Glomerular endothelial cell (primary cell): ENCODE data around the gene ARHGEF17. TPM values are rescaled to one million over a fixed set of nuclear protein-coding genes. Genes with fewer than 3 reads are reported as not detected.

Experiments
- DNase-seq: peaks from one replicate; pipeline ENCODE4 v3.0.0-alpha.2; 2011; ENCODE audit warnings: low read depth, low spot score; ENCODE audit errors: extremely low read depth
- total RNA-seq: library from RNA; depleted of rRNA; stranded (reverse); fragments of >200 nt; gene quantifications from 2 replicates; pipeline ENCODE4 v1.2.3, GENCODE V29; 2015

ARHGEF17 gene
- total RNA-seq, 1 donor from 2014 or later, result 98.5 TPM

- DNase-seq, result no peak
These were observed 83.6 kb downstream of the ARHGEF17 start for GRCh38 chr11:73391665-73392064.

GRCh38 chr11:73392108-73393010 is 84.3 kb downstream of the ARHGEF17 start:
- no peak for DNase-seq

- DNase-seq, result no peak
These were observed 84.9 kb downstream of the ARHGEF17 start for GRCh38 chr11:73393011-73393380.

- no peak for DNase-seq
These were observed 85.7 kb downstream of the ARHGEF17 start for GRCh38 chr11:73393479-73394415.

- no peak for DNase-seq
These were observed 86.6 kb downstream of the ARHGEF17 start for GRCh38 chr11:73394416-73395296.

GRCh38 chr11:73395297-73396208 is 87.5 kb downstream of the ARHGEF17 start:
- DNase-seq, result no peak

GRCh38 chr11:73396251-73396930 is 88.3 kb downstream of the ARHGEF17 start:
- DNase-seq, result no peak

- no peak for DNase-seq
These were observed 88.9 kb downstream of the ARHGEF17 start for GRCh38 chr11:73396985-73397384.

GRCh38 chr11:73397468-73398131 is 89.5 kb downstream of the ARHGEF17 start:
- DNase-seq, result no peak

- no peak for DNase-seq
These were observed 90.1 kb downstream of the ARHGEF17 start for GRCh38 chr11:73398132-73398526.

GRCh38 chr11:73398721-73399120 is 90.6 kb downstream of the ARHGEF17 start:
- no peak for DNase-seq

- DNase-seq, result no peak
These were observed 91.1 kb downstream of the ARHGEF17 start for GRCh38 chr11:73399159-73399590.

- DNase-seq, result no peak
These were observed 91.6 kb downstream of the ARHGEF17 start for GRCh38 chr11:73399636-73400035.

- DNase-seq, result no peak
These were observed 92.2 kb downstream of the ARHGEF17 start for GRCh38 chr11:73400293-73400692.

- no peak for DNase-seq
These were observed 93.3 kb downstream of the ARHGEF17 start for GRCh38 chr11:73401217-73401923.

GRCh38 chr11:73401924-73402833 is 94.1 kb downstream of the ARHGEF17 start:
- no peak for DNase-seq

- DNase-seq, result no peak
These were observed 94.7 kb downstream of the ARHGEF17 start for GRCh38 chr11:73402834-73403185.
